HG03432 (cell line): ENCODE measurements around the gene ZNF764.
"Not testable (repeated sequence)": the region's sequence is repeated elsewhere in the genome, so short reads cannot be mapped to it uniquely, and the experiment has no call there.

ENCODE experiments used
- ATAC-seq: cut with Tn5 transposase; IDR thresholded peaks from one replicate; pipeline ENCODE4 v1.9.1; 2021; ENCODE audit warnings: mild to moderate bottlenecking, moderate library complexity; ENCODE audit not compliant: unreplicated experiment

Gene ZNF764

DNA sequence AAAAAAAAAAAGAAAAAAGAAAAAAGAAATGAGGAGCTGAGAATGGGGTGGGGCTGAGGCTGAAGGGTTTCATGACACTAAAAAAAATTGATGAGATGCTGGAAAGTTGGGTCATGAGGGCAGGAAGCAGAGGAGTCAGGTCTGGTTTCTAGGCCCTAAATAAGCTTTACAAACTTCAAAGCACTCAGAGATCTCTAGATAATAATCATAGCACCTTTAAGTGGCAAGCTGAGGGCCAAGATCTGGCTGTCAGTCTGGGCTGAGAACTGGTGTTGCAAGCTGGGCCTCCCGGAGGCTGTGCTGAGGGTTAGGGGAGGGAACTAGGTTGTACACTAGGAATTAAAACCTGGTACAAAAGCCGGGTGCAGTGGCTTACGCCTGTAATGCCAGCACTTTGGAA, 6.4 kb downstream of the ZNF764 start:
- ATAC-seq = no peak

DNA sequence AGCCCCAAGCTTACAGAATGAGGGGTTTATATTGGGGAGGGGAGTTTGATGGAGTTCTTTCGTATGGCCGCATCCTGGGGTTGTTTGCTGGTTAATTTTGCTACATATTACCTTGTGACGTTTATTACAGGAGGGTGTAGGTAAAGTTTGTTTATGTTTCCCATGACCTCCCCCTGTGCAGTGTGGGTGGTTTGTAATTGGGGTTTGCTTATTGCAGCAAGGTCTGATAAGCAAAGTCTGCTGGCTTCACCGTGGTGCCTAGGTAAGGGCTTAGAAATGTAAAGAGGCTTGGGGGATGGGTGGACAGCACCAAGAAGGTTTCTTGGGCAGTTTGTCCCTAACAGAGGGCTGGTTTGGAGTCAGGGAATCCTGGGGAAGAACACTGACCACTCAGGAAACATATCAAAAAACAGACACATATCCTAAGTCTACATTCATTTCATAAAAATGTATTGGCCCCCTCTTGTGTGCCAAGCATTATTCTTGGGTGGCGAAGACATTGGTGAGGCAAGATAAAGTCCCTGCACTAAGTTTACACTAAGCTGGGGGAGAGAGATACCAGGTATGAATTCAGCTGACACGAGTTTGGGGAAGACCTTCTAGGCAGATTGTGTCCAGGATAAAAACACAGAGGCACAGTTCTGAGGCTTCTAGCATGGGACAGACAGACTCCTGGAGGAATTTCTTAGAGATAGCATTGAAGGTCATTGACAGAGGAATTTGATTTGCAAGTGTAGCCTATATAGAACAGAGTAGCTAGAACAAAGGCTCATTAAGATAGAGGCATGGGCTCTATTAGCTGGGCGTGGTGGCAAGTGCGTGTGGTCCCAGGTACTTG, 9.5 kb downstream of the ZNF764 start:
- no peak for ATAC-seq

DNA sequence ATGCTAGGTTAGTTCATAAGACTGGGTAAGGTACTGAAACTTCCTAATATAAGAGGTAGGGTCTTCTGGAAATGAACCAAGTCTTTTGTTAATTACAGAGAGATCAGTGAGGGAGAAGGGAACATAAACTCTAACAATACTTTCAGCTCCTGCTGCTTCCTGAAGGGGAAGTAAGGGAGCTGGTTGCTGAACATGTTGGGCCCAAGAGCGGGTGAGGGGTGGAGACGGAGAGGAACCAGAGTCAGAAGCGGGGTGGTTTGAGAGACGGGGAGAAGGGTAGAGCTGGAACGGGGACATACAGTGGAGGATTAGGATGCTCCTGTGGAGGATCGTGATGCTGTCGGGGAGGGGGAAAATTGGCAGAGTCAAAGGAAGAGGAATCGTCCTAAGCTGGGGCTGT, 12.1 kb downstream of the ZNF764 start:
- no peak for ATAC-seq

DNA sequence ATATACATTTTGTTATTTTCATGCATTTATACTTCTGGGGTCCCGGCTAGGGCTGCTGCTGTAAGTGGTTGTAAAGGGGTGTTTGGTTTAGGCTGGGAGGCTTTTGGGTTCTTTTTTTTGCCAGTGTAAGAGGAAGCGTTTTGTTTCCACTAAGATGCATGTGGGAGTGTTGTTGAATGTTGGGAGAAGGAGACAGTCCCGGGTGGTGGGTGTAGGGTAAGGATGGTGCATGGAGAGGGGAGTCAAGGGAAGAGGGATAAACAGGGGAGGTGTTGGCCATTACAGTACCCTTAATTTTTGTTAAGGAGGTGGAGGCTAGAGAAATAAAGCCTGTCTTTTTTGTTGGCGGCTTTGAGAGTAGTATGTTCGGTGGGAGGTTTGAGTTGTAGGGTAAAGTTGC, 15.1 kb downstream of the ZNF764 start:
- no peak for ATAC-seq

DNA sequence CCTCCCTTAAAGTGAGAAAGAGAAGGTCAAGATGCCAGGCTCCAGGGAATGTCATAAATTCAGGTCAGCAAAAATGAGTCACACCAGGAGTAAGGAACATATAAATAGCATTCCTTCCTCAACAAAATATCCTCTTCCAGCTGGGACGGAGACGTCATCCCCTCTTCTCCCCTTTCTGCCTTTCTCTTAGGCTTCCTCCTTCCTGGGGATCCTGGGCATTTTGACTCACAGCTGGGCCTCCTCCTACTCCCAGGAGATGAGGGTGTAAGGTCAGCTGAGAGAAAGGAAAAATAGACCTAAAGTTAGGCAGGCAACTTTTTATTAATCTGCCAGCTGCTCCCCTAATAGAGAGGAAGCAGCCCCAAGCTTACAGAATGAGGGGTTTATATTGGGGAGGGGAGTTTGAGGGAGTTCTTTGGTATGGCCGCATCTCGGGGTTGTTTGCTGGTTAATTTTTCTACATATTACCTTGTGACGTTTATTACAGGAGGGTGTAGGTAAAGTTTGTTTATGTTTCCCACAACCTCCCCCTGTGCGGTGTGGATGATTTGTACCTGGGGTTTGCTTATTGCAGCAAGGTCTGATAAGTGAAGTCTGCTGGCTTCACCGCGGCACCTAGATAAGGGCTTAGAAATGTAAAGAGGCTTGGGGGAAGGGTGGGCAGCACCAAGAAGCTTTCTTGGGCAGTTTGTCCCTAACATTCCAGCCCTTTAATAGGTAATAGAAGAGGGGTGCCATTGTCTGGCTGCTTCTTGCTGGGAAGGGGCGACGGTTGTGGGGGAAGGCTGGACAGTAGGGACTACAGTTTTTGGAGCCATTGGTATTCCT, 16.5 kb downstream of the ZNF764 start:
- no peak for ATAC-seq

DNA sequence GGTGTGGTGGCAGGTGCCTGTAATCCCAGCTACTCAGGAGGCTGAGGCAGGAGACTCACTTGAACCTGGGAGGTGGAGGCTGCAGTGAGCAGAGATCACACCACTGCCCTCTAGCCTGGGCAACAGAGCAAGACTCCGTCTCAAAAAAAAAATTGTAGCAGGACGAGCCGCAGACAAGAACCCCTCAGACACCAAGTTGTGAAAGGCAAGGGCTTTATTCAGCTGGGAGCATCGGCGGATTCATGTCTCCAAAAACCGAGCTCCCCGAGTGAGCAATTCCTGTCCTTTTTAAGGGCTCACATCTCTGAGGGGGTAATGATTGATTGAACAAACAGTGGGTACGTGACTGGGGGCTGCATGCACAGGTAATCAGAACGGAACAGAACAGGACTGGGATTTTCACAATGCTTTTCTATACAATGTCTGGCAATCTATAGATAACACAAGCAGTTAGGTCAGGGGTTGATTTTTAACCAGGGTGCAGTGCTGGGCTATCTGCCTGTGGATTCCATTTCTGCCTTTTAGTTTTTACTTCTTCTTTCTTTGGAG, 17.2 kb downstream of the ZNF764 start:
- not testable (repeated sequence) for ATAC-seq

DNA sequence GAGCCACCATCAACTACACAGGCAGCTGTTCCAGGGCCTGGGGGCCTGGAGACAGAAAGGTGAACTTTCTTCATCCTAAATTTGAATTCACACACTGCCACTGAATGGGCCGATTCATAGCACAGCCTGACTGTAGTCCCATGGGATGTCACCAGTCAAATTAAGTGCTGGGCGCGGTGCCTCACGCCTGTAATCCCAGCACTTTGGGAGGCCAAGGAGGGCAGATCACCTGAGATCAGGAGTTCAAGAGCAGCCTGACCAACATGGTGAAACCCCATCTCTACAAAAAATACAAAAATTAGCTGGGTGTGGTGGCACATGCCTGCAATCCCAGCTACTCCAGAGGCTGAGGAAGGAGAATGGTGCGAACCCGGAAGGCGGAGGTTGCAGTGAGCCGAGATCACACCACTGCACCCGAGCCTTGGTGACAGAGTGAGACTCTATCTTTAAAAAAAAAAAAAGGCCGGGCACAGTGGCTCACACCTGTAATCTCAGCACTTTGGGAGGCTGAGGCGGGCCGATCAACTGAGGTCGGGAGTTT, 18.1 kb downstream of the ZNF764 start:
- not testable (repeated sequence) for ATAC-seq

DNA sequence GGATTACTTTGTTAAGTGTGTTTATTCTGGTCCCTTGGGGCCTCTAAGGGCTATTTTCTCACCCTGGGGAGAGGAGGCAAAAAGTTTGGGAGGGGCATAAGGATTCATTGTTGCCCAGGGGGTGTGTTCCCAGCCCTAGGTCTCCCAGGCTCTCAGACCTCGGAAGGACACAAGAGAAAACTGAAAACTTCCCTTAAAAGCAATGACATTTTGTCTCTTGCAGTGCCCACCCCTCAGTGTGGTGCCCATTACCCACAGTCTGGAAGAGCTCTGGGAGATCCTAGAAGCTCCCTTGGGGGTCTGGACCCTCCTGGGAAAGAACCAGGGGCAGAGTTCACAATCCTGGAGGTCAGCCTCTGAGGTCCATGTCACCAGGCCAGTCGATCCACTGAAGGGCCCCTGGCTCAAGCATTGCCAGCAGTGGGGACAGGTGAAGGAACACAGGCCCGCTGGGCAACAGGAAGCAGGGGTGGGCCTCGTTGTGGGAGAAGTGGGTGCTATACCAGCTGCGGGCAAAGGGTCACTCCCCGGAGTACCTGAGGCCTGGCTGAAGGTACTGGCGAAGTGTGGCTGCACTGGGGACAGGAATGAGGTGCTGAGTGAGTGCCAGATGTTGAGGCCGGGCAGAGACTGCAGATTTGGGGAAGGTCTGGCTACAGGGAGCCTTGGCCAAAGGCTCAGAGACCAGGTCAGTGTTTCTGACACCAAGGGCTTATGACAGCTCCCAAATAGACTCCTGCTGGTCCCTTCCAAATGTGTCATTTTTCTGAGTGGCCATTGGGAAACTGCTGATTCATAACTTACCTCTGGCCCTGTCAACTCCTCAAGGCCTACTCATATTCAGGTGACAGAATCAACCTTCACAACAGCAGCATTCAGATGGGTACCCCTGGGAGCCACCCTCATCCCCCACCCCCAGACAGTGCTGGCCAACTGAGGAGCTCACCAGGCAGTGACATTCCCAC, 18.9 kb downstream of the ZNF764 start:
- no peak for ATAC-seq

DNA sequence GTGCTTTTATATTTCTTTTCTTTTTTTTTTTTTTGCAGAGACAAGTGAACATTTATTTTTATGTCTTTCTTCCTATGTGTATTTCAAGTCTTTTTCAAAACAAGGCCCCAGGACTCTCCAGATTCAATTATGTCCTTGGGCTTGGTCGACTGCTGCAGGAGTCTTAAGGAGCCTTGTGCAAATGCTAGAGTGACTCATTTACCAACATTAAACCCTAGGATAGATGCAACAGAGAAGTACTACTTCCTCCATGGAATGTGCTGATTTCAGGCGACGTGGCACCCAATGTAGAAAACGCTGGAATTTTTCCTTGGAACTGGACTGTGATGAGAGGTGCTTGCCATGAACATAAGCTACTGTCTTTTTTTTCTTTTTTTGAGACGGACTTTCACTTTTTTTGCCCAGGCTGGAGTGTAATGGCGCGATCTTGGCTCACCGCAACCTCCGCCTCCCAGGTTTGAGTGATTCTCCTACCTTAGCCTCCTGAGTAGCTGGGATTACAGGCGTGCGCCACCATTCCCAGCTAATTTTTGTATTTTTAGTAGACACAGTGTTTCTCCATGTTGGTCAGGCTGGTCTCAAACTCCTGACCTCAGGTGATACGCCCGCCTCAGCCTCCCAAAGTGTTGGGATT, 21.7 kb downstream of the ZNF764 start:
- not testable (repeated sequence) for ATAC-seq

DNA sequence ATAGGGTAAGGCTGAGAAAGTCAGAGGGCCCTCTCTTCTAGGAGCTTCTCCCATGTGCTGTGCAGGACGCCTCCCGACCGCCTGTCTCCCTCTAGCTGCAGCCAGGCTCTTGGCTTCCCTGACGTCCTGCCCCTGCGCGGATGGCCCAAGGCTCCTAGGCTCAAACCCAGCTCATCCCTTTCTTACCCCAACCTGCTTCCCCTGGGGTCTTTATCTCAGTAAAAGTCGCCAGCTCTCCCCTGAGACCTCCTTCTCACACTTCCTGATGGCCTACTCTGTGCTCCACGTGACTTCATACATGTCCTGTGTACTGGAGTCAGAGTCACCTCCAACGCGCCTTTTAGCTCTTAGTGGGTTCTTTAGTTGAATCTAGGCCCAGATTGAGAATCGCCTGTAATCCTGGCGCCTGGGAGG, 22.4 kb downstream of the ZNF764 start:
- peak; percentile 35 for ATAC-seq

DNA sequence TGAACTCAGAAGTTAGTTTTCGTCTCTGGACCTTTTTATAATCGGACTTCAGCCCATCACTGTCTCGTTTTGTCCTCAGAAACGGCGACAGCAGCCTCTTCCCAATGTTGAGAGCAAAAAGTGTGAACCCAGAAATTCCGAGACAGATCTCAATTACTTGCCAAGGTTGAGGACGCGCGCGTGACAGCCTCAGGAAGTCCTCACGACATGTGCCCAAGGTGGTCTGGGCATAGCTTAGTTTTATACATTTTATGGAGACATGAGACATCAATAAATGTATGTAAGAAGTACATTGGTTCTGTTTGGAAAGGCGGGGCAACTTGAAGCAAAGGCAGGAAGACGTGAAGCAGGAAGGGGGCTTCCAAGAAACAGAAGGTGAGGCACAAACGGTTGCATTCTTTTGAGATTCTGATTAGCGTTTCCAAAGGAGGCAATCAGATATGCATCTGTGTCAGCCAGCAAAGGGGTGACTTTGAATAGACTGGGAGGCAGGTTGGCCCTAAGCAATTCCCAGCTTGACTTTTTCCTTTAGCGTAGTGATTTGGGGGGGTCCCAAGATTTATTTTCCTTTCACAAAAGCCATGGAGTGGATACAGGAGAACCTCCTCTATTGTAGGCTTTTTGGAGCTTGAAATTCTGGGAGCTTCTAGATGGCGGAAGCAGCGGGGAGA, 22.9 kb downstream of the ZNF764 start:
- ATAC-seq = peak; percentile 5

DNA sequence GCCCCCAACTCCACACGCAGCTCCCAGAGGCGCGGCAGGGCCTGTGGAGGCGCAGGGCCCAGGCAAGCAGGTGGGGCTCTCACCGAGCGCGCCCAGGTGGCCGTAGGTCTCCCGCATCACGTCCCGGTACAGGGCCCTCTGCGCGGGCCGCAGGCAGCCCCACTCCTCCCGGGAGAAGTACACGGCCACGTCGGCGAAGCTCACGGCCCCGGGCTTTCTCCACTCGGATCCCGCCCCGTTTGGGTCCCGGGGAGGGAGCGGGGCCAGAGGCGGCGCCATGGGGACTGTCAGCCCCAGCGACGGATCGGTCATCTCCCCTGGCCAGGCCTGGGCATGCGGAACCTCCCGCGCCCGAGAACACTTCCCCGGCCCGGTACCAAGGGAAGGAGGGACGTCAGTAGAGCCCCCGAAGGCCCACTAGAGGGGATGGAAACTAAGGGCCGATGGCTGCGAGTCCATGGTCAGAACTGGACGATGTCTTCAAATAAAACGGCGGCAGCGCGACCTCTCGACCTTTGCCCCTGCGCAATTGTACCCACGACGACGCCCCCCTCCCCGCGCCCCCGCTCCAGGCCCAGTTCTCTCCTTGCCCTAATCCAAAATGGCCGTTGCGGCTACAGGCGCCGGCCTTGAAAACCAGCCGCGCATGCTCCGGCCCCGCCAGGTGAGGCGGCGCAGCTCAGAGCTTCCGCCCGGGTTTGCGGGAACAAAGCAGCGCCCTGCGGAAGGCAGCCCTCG, 23.6 kb downstream of the ZNF764 start, which contains the start of gene ZNF747:
Gene ZNF747 (minus strand): TSS at position 491 of the 738 bp plus-strand sequence. CDS start 179 bp downstream, at position 312.
- ATAC-seq = peak; percentile 70

DNA sequence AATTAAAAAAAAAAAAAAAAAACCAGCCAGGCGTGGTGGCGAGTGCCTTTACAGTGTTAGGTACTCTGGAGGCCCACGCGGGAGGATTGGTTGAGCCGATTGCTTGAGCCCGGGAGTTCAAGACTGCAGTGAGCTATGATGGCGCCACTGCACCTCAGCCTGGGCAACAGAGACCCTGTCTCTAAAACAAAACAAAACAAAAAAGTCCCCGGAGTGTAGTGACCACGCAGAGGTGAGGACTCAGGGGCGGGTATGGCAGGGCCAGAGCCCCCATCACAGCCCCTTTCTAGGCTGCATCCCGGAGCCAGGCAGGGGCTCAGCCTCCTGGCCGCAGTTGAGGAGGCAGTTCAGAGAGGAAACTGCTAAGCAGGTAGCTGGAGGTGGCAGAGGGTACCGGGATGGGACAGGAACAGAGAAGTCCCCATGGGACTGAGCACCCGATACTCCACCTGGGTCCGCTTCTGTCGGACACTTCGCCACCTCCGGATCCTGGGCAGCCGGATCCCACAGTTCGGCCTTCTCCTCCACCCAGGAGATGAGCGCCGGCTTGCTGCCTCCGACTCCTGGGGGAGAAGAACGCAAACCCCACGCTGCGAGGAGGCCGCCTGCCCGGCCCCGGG, 24.3 kb downstream of the ZNF764 start:
- peak; percentile 20 for ATAC-seq

DNA sequence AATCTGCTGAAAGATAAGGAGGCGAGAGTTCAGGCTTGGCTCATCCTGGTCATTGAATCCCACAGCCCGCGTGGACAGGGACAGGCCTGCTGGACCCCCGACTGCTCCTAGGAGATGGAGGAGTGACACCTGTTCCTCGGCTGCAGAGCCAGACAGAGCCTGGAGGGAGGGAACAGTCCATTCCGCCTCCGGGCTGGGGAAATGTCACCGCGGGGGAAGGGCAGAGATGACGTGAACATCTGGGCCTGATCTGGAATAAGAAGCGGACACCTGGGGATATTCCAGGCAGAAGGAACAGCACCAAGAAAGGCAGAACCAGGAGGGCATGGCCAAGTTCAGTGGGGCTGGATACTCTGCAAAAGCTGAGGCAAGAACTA, 25.0 kb downstream of the ZNF764 start:
- ATAC-seq = no peak

DNA sequence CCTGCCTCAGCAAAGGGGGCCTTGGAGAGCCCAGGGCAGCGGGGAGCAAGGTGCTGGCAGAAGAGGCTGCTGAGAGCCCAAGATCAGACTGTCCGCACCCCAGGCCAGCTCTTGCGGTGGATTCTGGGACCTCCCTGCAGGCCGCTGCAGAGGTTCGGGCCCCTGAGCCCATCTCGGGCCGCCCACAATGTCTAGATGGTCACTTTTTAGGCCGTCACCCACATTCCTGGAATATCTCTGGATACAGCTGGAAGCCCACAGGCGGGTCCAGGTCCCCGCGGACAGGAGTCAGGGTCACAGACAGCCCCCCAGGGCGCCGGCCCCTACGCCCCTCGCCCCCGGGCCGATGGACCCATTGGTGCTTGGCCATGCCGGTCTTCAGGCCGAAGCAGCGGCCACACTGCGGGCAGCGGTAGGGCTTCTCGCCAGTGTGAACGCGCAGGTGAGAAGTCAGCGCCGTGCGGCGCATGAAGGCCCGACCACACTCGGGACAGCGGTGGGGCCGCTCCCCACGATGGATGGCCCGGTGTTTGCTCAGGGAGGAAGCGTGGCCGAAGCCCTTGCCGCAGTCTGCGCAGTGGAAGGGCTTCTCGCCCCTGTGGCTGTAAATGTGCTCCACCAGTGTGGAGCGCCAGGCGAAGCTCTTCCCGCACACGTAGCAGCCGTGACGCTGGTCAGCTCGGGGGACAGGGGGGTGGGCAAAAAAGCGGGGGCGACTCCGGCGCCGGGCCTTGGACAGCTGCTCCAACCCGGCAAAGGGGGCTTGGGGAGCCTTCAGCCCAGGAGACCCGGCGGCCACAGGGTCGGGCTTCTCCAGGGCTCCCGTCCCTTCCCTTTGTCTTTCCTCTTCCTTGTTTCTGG, 25.7 kb downstream of the ZNF764 start:
- ATAC-seq = no peak

DNA sequence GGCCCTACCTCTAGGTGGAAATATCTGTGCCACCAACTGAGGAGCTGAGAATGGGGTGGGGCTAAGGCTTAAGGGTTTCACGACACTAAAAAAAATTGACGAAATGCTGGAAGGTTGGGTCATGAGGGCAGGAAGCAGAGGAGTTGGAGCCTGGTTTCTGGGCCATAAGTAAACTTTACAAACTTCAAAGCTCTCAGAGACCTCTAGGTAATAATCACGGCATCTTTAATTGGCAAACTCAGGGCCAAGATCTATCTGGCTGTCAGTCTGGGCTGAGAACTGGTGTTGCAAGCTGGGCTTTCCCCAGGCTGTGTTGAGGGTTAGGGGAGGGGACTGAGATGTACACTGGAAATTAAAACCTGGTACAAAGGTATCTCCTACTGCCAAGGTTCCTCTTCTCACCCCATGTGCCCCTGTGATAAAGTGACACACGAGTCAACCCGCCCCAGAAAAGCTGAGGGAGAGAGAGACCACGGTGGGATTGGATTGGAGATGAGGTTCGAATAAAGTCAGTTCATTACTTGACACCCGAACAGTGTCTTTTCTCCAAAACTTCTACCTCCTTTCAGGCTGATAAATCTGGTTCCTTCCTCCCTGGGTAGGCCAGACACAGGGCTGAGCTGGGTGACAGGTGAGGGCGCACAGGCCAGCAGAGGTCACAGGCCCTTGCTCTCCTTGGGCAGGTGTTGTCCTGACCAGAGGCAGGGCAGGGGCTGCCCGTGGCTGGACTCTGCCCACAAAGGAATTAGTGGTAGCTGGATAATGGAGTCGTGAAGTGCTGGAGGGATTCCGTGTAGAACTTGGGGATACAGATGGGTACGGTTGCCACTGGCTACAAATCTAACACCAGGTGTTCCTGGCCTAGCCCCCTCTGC, 27.8 kb downstream of the ZNF764 start:
- no peak for ATAC-seq
